HG03066 (cell line): ENCODE measurements around the gene FUT9.

ENCODE experiments used
- ATAC-seq: cut with Tn5 transposase; IDR thresholded peaks from one replicate; pipeline ENCODE4 v1.9.1; 2021; ENCODE audit warnings: low read depth; ENCODE audit not compliant: unreplicated experiment

The FUT9 gene

DNA sequence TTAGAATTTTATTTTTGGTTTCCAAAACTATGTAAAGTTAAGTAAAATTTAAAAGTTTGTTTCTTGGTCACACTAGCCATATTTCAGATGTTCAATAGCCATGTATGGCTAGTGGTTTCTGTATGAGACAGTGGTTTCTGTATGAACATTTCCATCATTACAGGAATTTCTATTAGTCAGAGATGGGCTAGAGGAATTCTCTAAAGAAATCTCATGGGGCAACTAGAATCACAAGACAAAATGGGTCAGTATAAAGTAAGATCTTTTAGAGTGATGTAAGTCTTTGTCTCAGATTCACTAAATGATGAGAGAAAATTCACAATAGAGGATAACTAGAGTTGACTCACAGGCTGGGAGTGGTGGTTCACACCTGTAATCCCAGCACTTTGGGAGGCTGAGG is 149.0 kb downstream of the FUT9 start:
- no peak for ATAC-seq

- no peak for ATAC-seq
Observed at GRCh38 chr6:96171112-96171511, 155.3 kb downstream of the FUT9 start.

- no peak for ATAC-seq
Observed at GRCh38 chr6:96184798-96185197, 169.0 kb downstream of the FUT9 start.

DNA sequence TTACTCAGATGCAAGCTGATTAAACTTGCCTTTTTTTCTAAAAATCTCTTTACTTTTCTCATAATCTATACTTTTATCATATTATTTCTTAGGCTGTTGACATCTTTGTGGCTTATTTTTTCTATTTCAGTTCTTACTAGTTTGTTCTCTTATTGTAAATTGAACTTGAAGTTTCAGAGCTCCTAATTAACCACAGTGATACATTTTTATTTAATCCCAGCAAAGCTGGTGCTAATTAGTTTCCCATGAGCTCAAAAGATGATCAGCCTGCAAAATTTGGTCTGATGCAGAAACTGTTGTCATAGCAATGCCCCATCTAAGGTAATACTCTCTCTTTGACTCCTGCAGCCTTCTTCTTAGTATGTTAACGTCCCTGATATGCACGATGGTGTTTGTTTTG is 170.3 kb downstream of the FUT9 start:
- ATAC-seq: no peak

DNA sequence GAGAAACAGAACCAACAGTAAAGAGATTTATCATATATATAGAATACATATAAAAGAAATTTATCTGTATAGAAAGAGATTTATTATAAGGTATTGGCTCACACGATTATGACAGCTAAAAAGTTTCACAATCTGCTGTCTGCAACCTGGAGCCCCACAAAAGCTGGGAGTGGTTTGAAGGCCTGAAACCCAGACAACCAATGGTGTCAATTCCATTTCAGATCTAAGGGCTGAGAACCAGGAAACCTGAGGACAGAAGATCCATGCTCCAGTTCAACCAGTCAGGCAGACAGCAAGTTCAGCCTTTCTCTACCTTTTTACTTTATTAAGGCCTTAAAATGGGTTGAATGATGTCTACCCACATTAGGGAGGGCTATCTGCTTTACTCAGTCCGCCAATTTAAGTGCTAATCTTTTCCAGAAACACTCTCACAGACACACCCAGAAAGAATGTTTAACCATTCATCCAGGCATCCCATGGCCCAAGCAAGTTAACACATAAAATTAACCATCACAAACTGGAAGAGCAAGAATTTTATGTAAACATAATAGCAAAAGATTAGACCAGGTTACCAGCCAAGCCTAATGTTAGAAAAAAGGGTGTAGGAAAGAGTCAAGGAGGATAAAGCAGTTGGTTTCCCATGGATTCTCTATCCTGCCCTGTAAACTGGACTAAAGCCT is 170.9 kb downstream of the FUT9 start:
- no peak for ATAC-seq

DNA sequence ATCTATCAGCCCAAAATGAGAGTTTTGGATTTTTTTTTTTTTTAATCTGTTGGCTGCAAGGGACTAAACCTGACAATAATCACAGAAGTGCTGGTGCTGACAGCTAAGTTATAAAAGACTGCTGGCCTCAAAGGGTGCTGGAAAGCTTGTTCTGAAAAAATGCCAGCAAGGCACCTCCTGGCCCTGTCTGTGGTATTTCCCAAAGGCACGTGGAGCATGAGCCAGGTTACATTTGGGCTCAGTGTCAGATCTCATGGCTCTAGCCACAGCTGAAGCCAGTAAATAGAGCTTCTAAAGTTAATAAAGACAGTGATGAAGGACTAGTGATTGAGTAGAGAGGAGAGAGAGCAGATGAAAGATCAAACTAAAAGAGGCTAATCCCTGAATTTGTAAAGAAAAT is 178.9 kb downstream of the FUT9 start:
- ATAC-seq: no peak

- ATAC-seq: no peak
Observed at GRCh38 chr6:96195272-96195671, 179.5 kb downstream of the FUT9 start.

GRCh38 chr6:96196633-96197032 is 180.9 kb downstream of the FUT9 start:
- no peak for ATAC-seq

GRCh38 chr6:96197241-96197640 is 181.5 kb downstream of the FUT9 start:
- ATAC-seq: no peak

DNA sequence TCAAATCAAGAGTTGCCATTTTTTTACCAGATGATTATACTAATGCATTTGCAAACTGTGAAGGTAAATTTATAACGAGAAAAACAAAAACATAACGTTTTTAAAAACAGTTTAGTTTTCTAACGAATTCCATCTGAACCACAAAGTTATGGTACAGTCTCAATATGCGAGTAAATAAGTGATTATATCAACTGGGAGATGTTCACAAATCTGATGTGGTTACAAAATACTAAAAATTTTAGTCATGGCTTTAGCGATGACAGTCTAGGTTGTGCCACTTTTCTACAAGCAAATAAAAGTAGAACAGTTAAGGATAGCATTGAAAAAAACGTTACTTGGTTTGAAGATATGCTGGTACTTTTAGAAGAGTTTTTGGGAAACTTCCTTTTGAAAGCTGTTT is 186.8 kb downstream of the FUT9 start:
- ATAC-seq: no peak

GRCh38 chr6:96211341-96211740 is 195.6 kb downstream of the FUT9 start:
- ATAC-seq: no peak

- no peak for ATAC-seq
Observed at GRCh38 chr6:96212066-96212465, 196.3 kb downstream of the FUT9 start.

- ATAC-seq: no peak
Observed at GRCh38 chr6:96213784-96214183, 198.0 kb downstream of the FUT9 start.

DNA sequence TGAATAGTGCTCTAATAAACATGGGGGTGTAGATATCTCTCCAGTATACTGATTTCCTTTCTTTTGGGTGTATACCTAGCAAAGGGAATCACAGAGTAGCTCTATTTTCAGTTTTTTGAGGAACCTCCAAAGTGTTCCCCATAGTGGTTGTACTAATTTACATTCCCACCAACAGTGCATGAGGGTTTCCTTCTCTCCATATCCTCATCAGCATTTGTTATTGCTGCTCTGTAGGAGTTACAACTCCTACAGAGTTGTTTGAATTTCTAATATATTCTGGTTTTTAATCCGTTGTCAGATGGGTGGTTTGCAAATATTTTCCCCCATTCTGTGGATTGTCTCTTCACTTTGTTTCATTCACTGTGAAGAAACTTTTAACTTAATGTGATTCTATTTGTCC is 207.9 kb downstream of the FUT9 start:
- ATAC-seq: no peak

- ATAC-seq: no peak
Observed at GRCh38 chr6:96227135-96227534, 211.4 kb downstream of the FUT9 start.

DNA sequence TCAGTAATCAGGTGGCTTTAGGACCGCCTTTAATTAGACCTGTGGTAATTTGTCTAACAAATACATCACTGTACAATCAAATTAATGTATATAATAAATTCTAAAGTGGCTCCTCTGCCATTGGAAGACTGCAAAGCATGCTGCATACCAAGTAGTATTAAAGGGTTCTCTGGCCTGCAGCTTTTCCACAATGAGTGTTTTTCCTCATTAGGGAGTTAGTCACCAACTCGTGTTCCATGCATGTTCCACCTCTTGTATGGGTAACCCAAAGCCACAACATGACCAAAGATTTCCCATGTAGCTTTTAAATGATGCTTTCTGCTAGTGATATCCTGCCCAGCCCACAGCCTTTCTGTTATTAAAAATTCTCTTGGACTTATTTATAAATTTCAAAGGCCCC is 218.7 kb downstream of the FUT9 start:
- no peak for ATAC-seq

- ATAC-seq: no peak
Observed at GRCh38 chr6:96235927-96236326, 220.2 kb downstream of the FUT9 start.

DNA sequence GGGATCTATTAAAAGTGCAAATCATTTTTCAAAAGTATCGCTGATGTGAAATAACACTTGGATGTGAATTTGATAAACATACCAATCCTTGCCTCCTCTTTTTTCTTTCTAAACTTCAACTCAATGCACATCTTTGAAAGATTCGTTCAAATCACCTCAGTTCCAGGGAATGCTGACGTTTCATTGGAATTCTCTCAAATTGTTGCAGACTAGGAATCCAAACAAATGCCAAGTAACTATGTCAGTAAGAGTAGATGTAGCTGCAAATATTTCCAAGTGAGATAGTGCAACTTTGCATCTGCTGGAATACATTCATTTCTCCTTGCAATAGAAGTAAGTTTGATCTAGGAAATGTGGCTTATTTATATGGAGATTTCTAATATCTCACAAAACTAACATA is 220.7 kb downstream of the FUT9 start:
- no peak for ATAC-seq

DNA sequence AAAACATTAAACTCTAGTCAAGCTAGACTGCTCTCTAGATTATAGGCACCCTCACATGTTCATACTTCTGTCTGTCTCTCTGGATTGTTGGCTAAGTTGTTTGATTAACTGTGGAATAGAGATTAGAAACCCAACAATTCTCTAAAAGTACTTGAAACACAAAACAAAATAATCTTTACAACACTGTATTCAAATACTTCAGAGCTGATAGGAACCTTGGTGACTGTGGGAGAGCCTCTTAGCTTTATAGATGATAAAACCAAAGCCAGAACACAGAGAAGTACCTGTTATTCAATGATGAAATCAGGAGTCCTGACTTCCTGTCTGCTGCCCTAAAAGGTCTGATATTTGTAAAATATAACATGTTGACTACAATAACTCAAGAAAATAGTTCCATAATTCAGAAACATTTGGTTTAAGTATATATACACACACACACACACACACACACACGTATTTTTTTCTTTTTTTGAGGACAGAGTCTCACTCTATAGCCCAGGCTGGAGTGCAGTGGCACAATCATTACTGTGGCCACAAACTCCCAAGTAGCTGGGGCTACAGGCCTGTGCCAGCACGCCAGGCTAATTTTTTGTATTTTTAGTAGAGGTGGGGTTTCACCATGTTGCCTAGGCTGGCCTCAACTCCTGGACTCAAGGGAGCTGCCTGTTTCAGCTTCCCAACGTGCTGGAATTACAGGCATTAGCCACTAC is 222.0 kb downstream of the FUT9 start:
- ATAC-seq: no peak

DNA sequence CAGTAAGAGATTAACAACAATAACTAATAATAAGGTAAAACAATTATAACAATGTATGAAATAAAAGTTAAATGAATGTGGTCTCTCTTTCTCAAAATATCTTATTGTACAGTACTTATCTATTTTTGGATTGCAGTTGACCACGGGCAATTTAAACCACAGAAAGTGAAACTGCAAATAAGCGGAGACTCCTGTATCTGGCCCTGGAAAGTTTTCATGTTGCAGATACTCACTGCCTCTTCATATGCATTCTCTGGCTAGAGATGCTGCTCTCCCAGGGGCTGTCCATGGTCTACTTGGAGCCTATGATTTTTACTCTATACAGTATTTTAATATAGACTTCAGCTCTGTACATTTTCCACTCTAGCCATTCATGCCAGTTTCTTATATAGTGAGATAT is 230.8 kb downstream of the FUT9 start:
- no peak for ATAC-seq

GRCh38 chr6:96249755-96250154 is 234.0 kb downstream of the FUT9 start:
- ATAC-seq: no peak

DNA sequence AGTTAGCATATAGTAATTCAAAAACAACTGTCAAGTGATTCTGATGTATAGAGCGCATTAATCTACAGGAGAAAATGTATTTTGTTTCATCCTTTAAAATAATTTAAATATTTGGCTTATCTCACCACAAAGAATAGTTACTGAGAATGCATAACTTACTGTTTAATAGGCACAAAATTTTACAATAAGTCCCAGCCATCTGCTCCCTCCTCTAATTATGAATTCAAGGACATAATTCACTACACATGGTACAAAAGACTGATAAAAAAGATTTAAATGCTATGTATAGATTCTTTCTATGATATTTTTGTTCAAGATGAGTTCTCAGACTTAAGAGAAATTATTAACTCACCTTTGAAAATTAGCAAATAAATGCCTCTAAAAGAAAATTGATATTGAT is 242.0 kb downstream of the FUT9 start:
- no peak for ATAC-seq
